ENCODE measurements around the gene COL27A1. TPM values are rescaled to one million over a fixed set of nuclear protein-coding genes. Genes with fewer than 3 reads are reported as not detected.

Gene COL27A1
- polyA plus RNA-seq, 2 of the 4 experiments (the other 2 are of a cell fraction) = 6.9 to 20.6 TPM

GRCh38 chr9:114279693-114280092, 124.4 kb downstream of the COL27A1 start:
- DNase-seq (ENCODE audit: low read depth in 1 of 2, low spot score in 1 of 2) (no peak), ATAC-seq (no peak), FAIRE-seq (no peak)
- TF ChIP-seq HMGXB4 (CRISPR knock-in tag; IDR thresholded peaks at IDR 0.05; ENCODE audit: borderline replicate concordance) (no peak), REST (IDR thresholded peaks at IDR 0.05) (no peak), RCOR1 (IDR thresholded peaks at IDR 0.05; ENCODE audit: low read depth, low read length) (no peak), ESRRA (IDR thresholded peaks at IDR 0.05; ENCODE audit: borderline replicate concordance, low read length) (no peak), GATA3 (IDR thresholded peaks at IDR 0.05; ENCODE audit: borderline replicate concordance) (no peak), ATOH8 (CRISPR knock-in tag; IDR thresholded peaks at IDR 0.05; ENCODE audit: low read depth) (no peak), FOXS1 (CRISPR knock-in tag; IDR thresholded peaks at IDR 0.05) (no peak), HES2 (IDR thresholded peaks at IDR 0.05) (no peak), MAZ (IDR thresholded peaks at IDR 0.05; ENCODE audit: borderline replicate concordance, low read depth, low read length) (no peak), RAD21 (conservative IDR thresholded peaks at IDR 0.05 in 1 of 2, IDR thresholded peaks at IDR 0.05 in 1 of 2) (no peak), USF2 (IDR thresholded peaks at IDR 0.05) (no peak), JUNB (IDR thresholded peaks at IDR 0.05) (no peak), ZFP36 (IDR thresholded peaks at IDR 0.05; ENCODE audit: borderline replicate concordance, partially characterized antibody) (no peak), ZNF302 (CRISPR knock-in tag; IDR thresholded peaks at IDR 0.05) (no peak), TP53 (CRISPR knock-in tag; IDR thresholded peaks at IDR 0.05) (no peak), BCL3 (IDR thresholded peaks at IDR 0.05) (no peak)
- Histone ChIP-seq H3K4me1 (peaks cover 72% of the 10 kb centered on the region), H3K9me3 (no peaks in the 10 kb centered on the region), H3K4me3 (no peak overlapping the region), H3K4me2 (peak overlapping the region; percentile 64; the same call in 2 of the 3 replicates), H3K27ac (peak overlapping the region; percentile 86 to 94)
- CTCF ChIA-PET = interaction anchor here (0.7 to 5.1 kb wide), 8 partner anchors 8 to 197 kb away, joined by 3 to 47 read pairs (median 4); no protein-coding TSS in a partner anchor
- POLR2A ChIA-PET = interaction anchor here (0.9 kb wide), 1 partner anchor 9 kb away, joined by 3 read pairs; no protein-coding TSS in a partner anchor
- WGBS (ENCODE audit: missing lambda C conversion rate) = 84% methylated on average over 3 of the region's 3 CpGs

All from A549 (cell line).